Measurements from ENCODE around the gene TRAK1. TPM values are rescaled to one million over a fixed set of nuclear protein-coding genes. Genes with fewer than 3 reads are reported as not detected.

Gene TRAK1
- total and polyA plus RNA-seq, 10 of the 15 experiments (the other 5 are each of a cell fraction or from before 2014, with no cell fraction given): 6.6 to 46.2 (median 23.7) TPM

DNA sequence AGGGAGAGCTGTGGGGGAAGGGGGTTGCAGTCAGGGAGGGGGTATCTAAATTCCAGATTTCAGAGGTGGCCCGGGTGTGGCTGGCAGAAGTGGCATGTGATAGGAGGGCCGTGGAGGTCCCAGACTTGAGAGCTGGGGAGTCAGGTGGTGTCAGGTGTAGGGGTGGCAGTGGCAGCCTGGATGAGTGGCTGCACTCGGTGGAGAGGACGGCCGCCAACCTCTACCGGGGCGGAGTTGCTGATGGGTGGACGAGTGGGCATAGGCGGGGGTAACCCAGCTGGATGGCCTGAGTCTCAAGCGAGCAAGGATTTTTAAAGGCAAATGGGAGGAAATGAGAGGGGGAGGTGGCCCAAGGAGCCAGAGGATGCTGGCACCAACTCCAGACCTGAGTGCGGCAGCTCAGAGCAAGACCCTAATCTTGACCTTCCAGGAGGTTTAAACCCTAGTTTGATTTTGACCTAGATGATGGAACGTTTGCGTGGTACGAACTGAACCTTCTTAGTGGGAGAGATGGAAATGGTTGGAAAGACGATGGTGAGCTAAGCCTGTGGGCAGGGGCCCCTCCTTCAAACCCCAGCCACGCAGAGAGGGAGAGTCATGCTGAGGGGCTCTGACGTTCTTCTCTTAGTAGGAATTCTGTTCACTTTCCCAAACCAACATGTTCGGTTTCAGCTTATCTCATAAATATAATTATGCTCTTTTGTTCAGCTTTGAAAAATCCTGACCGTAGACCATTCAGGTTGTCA lies 8.0 kb downstream of the TRAK1 start (continued):
- TF ChIP-seq NR2C2 (IDR thresholded peaks at IDR 0.05; ENCODE audit: borderline replicate concordance, control insufficient read depth, insufficient read length, low read depth): no peak
- no peak for TF ChIP-seq GATAD2B (conservative IDR thresholded peaks at IDR 0.05; ENCODE audit: low read depth)
- no peak for TF ChIP-seq MEF2A (IDR thresholded peaks at IDR 0.05; ENCODE audit: insufficient read depth, low read depth, low read length)
- TF ChIP-seq HDAC6 (IDR thresholded peaks at IDR 0.05; ENCODE audit: unreplicated experiment): no peak

- BruUV-seq (replicated peaks): no TSS peak
- H3K27me3 ChIP-seq (replicated peaks in 1 of 2; ENCODE audit: control insufficient read depth in 2 of 2, insufficient read depth in 2 of 2, low read length in 1 of 2): no peaks in the 10 kb centered on the region
- intact Hi-C loops (cut with micrococcal nuclease; ENCODE audit: unreplicated experiment): no loop called here
- H2AFZ ChIP-seq (ENCODE audit: control insufficient read depth, low read depth, low read length): no peak overlapping the region
- H3K9me3 ChIP-seq (replicated peaks; ENCODE audit: control insufficient read depth, insufficient read depth, low read length): no peaks in the 10 kb centered on the region
- H3K27ac ChIP-seq (ENCODE audit: control insufficient read depth, insufficient read depth): no peak overlapping the region
- H4K20me1 ChIP-seq (ENCODE audit: control insufficient read depth, insufficient read depth): no peaks in the 10 kb centered on the region
- POLR2A ChIA-PET: no interaction called here
- peaks cover 6 to 11% of the 10 kb centered on the region in 2 experiments for H3K36me3 ChIP-seq (ENCODE audit: control insufficient read depth in 2 of 2, insufficient read depth in 2 of 2, low read length in 1 of 2)
- H3K9ac ChIP-seq (ENCODE audit: control insufficient read depth, insufficient read depth, low read length): no peak overlapping the region
- in situ Hi-C loops (cut with MboI): loop anchor here (5.0 to 25.0 kb wide), 3 partner anchors 209 to 1764 kb away; no protein-coding TSS in a partner anchor
- peaks cover 9% of the 10 kb centered on the region for H3K79me2 ChIP-seq (ENCODE audit: control insufficient read depth, insufficient read depth, low read length)
- ATAC-seq: no peak
- SMC1A ChIA-PET (ENCODE audit: uncharacterized antibody, unreplicated experiment): interaction anchor here (0.7 to 4.5 kb wide), 15 partner anchors 10 to 209 kb away, joined by 3 to 44 read pairs (median 4); partner anchors contain the start of gene TRAK1
- WGBS (ENCODE audit: insufficient coverage, insufficient replicate concordance, low lambda C conversion rate, missing lambda C conversion rate): 100% methylated on average over 4 of the region's 4 CpGs
- no peak overlapping the region for H3K4me2 ChIP-seq (ENCODE audit: control insufficient read depth, insufficient read depth)
- no peak overlapping the region for H3K4me3 ChIP-seq
- CTCF ChIA-PET: interaction anchor here (0.8 to 6.2 kb wide), 15 partner anchors 9 to 203 kb away, joined by 3 to 87 read pairs (median 10); no protein-coding TSS in a partner anchor
- FAIRE-seq: no peak
- peaks cover 8% of the 10 kb centered on the region; the same call in 1 of the 2 replicates for H3K4me1 ChIP-seq (ENCODE audit: control insufficient read depth, insufficient read depth, low read length)
- RAD21 ChIA-PET (ENCODE audit: unreplicated experiment): interaction anchor here (1.3 to 3.7 kb wide), 9 partner anchors 8 to 211 kb away, joined by 3 to 34 read pairs (median 6); no protein-coding TSS in a partner anchor
- no peak for DNase-seq (ENCODE audit: low read depth, low spot score)
- TF ChIP-seq, protein P1, sequence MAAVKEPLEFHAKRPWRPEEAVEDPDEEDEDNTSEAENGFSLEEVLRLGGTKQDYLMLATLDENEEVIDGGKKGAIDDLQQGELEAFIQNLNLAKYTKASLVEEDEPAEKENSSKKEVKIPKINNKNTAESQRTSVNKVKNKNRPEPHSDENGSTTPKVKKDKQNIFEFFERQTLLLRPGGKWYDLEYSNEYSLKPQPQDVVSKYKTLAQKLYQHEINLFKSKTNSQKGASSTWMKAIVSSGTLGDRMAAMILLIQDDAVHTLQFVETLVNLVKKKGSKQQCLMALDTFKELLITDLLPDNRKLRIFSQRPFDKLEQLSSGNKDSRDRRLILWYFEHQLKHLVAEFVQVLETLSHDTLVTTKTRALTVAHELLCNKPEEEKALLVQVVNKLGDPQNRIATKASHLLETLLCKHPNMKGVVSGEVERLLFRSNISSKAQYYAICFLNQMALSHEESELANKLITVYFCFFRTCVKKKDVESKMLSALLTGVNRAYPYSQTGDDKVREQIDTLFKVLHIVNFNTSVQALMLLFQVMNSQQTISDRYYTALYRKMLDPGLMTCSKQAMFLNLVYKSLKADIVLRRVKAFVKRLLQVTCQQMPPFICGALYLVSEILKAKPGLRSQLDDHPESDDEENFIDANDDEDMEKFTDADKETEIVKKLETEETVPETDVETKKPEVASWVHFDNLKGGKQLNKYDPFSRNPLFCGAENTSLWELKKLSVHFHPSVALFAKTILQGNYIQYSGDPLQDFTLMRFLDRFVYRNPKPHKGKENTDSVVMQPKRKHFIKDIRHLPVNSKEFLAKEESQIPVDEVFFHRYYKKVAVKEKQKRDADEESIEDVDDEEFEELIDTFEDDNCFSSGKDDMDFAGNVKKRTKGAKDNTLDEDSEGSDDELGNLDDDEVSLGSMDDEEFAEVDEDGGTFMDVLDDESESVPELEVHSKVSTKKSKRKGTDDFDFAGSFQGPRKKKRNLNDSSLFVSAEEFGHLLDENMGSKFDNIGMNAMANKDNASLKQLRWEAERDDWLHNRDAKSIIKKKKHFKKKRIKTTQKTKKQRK (IDR thresholded peaks at IDR 0.05; ENCODE audit: low read depth, low read length): no peak
- TF ChIP-seq TAF1 (IDR thresholded peaks at IDR 0.05; ENCODE audit: borderline replicate concordance, low read depth, low read length): no peak
- no peak for TF ChIP-seq IRF4 (IDR thresholded peaks at IDR 0.05; ENCODE audit: low read depth, low read length)
- no peak for TF ChIP-seq NFYB (IDR thresholded peaks at IDR 0.05; ENCODE audit: insufficient read depth, low read depth, low read length)
- no peak for TF ChIP-seq KLF5 (IDR thresholded peaks at IDR 0.05; ENCODE audit: partially characterized antibody)
- TF ChIP-seq RCOR1 (conservative IDR thresholded peaks at IDR 0.05; ENCODE audit: low read depth, low read length): no peak
- no peak for TF ChIP-seq ZNF687 (IDR thresholded peaks at IDR 0.05)
- no peak for TF ChIP-seq CEBPB (IDR thresholded peaks at IDR 0.05; ENCODE audit: borderline replicate concordance in 1 of 2, low read depth in 2 of 2, low read length in 2 of 2)
- no peak for TF ChIP-seq EGR1 (IDR thresholded peaks at IDR 0.05; ENCODE audit: borderline replicate concordance in 1 of 2, low read depth in 2 of 2, low read length in 2 of 2)
- no peak for TF ChIP-seq ATF7 (IDR thresholded peaks at IDR 0.05; ENCODE audit: low read depth)
- TF ChIP-seq CREB1 (IDR thresholded peaks at IDR 0.05; ENCODE audit: low read depth): no peak
Observed at GRCh38 chr3:42101048-42101447, 9.9 kb downstream of the TRAK1 start.

All from GM12878 (cell line).